Medulla oblongata (tissue), 1 donor: ENCODE data around the gene ZNF354C.
"Not testable (repeated sequence)": the region's sequence is repeated elsewhere in the genome, so short reads cannot be mapped to it uniquely, and the experiment has no call there.

ENCODE experiments used
- DNase-seq: peaks from one replicate; pipeline ENCODE4 v3.0.0-alpha.2; 2015; ENCODE audit errors: extremely low spot score

Gene ZNF354C

GRCh38 chr5:179060116-179061008, at the start of gene ZNF354C:
Gene ZNF354C, plus strand, starts transcription at chr5:179060373. Its CDS starts 1,696 bp downstream, at chr5:179062069.
- DNase-seq, result peak; percentile 87

GRCh38 chr5:179023528-179024189, 36.5 kb upstream of the ZNF354C start, which contains the start of gene ZNF879:
Gene ZNF879, plus strand, starts transcription at chr5:179023804. Its CDS starts 1,201 bp downstream, at chr5:179025005.
- peak; percentile 96 for DNase-seq

- no peak for DNase-seq
Measured at GRCh38 chr5:179033004-179033580, 27.1 kb upstream of the ZNF354C start.

DNA sequence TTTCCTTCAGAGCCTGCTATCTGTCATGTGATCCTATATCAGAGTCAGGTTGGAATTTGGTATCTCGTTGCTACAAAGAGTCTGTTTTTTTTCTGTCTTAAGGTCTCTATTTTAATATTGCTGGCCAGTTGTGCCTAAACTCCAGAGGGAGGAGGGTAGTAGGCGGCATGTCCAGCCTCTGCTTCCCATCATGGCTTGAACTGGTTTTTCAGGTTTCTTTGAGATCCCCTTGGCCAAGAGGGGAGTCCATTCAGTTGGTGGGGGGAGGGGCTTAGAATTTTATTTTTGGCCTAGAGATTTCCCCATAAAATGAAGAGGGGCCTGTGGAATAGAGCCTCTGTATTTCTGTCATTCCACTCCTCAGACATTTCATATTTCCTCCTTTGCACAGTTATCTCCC, 15.4 kb upstream of the ZNF354C start:
- DNase-seq, result no peak

- DNase-seq, result no peak
Measured at GRCh38 chr5:179051784-179052183, 8.4 kb upstream of the ZNF354C start.

GRCh38 chr5:179054036-179054785, 6.0 kb upstream of the ZNF354C start:
- DNase-seq, result no peak

DNA sequence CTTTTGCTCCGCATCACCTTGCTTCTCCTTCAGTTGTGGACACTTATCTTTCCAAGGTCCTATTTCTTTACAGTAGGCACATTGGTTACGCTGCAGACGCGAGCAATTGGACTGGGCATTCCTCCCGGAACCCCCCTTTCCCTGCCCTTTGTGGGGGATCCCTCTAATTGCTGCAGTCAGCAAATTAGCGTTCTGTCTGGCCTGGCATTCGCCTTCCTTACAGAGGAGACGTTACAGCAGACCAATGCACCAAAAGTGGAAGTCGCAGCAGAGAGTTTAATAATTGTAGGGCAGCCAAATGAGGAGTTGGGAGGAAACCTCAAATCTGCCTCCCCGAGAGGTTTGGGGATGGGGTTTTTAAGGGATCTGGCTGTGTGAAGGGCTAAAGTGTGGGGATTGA, 5.3 kb upstream of the ZNF354C start:
- no peak for DNase-seq

GRCh38 chr5:179055436-179055835, 4.7 kb upstream of the ZNF354C start:
- no peak for DNase-seq

- no peak for DNase-seq
Measured at GRCh38 chr5:179055841-179056240, 4.3 kb upstream of the ZNF354C start.

DNA sequence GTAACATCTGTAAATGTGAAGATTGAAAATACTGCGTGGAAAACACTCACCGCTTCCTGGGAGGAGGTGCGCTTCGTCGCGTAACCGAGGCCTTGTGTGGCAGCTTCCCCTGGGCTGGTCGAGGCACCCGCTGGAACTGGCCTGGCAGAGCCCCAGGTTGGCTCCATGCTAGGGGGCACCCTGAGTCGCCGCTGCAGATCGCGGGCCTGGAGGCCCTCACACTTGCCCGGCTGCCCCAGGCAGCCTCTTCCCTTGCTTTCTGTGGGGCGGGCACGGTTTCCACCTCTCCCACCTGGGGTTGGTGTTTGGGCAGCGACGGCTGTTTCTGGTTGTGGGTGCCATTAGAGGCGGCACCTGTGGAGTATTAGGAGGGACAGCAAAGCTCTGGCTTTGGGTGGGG, 852 bp downstream of the ZNF354C start:
- no peak for DNase-seq

- no peak for DNase-seq
Measured at GRCh38 chr5:179065703-179066102, 5.5 kb downstream of the ZNF354C start.

- no peak for DNase-seq
Measured at GRCh38 chr5:179079165-179079987, 19.2 kb downstream of the ZNF354C start.

DNA sequence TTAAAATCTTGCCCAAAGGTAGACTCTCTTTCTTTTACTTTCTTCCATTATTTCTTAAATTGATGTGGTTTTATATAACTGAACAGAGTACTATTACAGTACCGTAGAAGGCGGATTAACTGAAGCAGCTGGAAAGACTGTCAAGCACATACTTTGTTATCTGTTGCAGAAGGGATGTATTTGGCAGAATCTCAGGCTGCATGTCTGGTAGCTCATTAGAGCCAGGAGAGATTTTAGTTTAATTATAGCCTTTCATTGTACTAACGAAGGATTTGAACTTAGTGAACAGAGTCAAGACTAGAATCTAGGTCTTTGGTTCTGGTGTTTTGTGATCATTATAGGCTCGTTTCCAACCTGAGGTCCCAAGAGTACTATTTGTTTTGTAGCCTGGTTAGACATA, 20.6 kb downstream of the ZNF354C start:
- no peak for DNase-seq

DNA sequence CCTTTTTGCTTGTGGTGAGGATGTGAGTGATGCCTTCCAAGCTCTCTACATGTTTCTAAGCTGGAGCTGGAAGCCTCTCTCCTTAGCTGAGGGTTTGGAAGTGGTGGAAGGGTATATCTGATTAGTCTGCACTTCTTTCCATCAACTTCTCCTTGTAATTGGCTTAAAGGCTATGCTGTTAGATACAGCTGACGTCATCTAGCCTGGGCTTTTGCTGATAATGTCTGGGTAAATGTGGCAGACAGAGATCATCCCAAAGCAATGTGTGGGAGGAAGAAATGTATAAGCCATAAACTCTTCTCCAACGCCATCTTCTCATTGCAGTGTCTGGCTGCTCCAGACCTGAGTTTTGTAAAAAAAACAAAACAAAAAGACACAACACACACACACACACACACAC, 29.3 kb downstream of the ZNF354C start:
- DNase-seq, result no peak

GRCh38 chr5:179101282-179101681, 41.1 kb downstream of the ZNF354C start:
- not testable (repeated sequence) for DNase-seq

DNA sequence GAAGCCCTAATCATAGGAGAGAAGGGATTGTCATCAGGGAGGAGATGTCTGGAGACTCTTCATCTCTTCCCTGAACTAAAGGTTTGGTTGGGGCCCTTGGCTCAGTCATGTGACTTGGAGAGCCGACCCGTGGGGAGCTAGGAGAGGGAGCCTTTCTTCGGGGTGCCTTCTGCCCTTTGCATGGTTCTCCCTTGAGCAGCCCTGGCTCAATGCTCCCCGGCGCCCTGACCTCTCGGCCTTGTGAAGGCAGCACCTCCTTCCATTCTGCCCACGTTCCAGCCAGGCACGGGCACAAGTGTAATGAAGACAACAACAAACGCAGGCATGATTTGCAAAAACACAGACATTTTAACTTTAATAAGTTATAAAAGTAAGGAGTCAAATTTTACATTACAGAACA, 50.4 kb downstream of the ZNF354C start:
- DNase-seq, result no peak

DNA sequence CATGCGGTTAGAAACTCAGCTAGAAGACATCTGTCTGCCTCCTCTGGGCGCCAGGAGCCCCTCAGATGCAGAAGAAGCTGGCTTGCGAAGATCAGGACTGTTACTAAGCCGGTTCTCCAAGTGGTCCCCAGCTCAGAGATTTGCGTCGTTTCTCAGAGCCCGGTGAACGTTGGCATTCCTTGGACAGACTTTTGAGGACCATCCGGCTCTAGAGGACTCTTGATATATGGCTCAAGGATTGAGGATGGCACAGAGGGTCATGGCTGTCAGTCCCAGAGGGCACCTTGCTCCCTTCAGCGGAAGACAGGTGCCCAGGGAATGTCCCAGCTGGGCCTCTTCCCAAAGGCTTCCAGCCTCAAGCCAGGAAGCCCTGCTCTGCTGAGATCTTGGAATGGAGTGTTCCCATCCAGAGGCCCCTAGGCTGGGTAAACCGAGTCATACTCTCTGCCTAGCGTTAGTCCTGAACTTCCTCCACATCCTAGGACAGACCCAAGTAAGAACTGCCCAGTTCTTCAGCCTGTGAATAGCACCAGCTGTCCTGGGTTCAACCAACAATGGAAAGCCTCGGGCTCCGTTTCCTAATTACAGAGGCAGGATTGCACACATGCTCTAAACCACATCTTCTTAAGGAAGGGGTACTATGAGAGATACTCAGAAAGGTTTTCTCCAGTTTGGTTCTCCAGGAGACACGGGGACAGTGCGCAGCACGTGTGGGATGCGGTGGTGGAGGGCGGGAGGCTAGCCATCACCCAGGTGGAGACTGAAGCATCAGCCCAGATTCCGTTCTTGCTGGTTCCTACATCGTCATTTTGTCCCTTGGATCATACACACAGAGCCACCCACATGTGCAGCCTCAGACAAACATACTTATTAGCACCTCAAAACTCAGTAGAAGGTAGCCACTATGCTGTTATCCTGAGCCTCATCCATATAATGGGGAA, 51.4 kb downstream of the ZNF354C start:
- DNase-seq, result no peak

DNA sequence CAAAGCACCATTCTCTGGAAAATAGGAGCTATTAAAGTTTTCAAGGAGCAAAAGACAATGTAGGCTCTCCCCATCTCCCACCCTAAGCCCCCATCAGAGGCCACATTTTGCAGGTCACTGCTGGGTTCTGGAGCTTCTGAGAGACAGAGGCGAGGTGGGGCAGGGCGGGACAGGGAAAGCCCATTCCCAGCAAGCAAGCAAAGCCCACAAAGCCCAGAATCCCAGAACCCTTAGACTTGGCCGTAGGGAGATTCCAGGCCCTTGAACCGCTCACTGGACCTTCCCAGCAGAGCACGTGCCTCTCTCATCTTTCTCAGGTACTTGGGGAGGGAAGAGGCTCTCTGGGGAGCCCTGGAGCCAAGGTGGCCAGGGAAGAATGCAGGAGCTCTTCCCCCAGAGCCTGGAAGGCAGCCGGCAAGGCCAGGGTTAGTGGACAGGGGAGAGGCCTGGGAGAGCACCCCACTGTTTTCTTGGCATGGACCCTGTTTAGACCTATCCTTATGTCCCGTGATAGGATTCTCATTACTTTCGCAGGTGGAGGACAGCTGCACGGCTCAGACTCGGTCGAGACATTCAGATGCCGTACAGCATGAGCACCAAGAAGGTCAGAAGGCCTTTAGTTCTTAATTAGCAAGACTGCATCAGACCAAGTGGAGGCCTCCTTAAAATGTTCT, 52.4 kb downstream of the ZNF354C start:
- DNase-seq, result no peak

GRCh38 chr5:179113143-179113530, 53.0 kb downstream of the ZNF354C start:
- no peak for DNase-seq
